HepG2 (cell line): Measurements from ENCODE around the gene HMCN2. TPM values are rescaled to one million over a fixed set of nuclear protein-coding genes. Genes with fewer than 3 reads are reported as not detected.

Source experiments
- AHDC1 ChIP-seq: sonication (generic); formaldehyde crosslinking; IDR thresholded peaks from 2 replicates; pipeline ENCODE4 v1.5.1; 2020; ENCODE audit warnings: mild to moderate bottlenecking, missing genetic modification reagents, borderline replicate concordance
- BHLHE40 ChIP-seq: IDR thresholded peaks from 2 replicates; pipeline ENCODE4 v1.6.1; 2011; ENCODE audit warnings: low read length, improper control_type of control experiment
- DNMT3B ChIP-seq: conservative IDR thresholded peaks from 2 replicates; pipeline ENCODE4 v1.6.1; 2016; ENCODE audit warnings: missing biosample characterization, control low read depth
- DPF2 ChIP-seq: sonication (generic); formaldehyde crosslinking; IDR thresholded peaks from 2 replicates; pipeline ENCODE4 v1.4.0; 2020; ENCODE audit warnings: mild to moderate bottlenecking, low read depth, missing genetic modification reagents, borderline replicate concordance
- GTF2F1 ChIP-seq: fragments of 150-350 bp; IDR thresholded peaks from 2 replicates; pipeline ENCODE4 v1.6.1; 2014; ENCODE audit warnings: low read length
- HES4 ChIP-seq: sonication (generic); formaldehyde crosslinking; IDR thresholded peaks from 2 replicates; pipeline ENCODE4 v1.9.0; 2021; ENCODE audit warnings: mild to moderate bottlenecking, missing genetic modification reagents, borderline replicate concordance
- IRF2 ChIP-seq: IDR thresholded peaks from 2 replicates; pipeline ENCODE4 v1.6.1; 2018; ENCODE audit warnings: missing genetic modification reagents, missing compliant biosample characterization
- JDP2 ChIP-seq: sonication (generic); formaldehyde crosslinking; IDR thresholded peaks from 2 replicates; pipeline ENCODE4 v1.8.1; 2022; ENCODE audit warnings: missing genetic modification reagents, borderline replicate concordance
- KLF11 ChIP-seq: IDR thresholded peaks from 2 replicates; pipeline ENCODE4 v1.6.1; 2016; ENCODE audit warnings: missing compliant biosample characterization
- NAIF1 ChIP-seq: sonication (generic); formaldehyde crosslinking; IDR thresholded peaks from 2 replicates; pipeline ENCODE4 v1.5.0; 2020; ENCODE audit warnings: mild to moderate bottlenecking, missing genetic modification reagents, borderline replicate concordance
- NCOA2 ChIP-seq: sonication (generic); formaldehyde crosslinking; IDR thresholded peaks from 2 replicates; pipeline ENCODE4 v1.8.0; 2022; ENCODE audit warnings: inconsistent platforms
- RBM39 ChIP-seq: fragments of 200-400 bp; formaldehyde crosslinking; IDR thresholded peaks from one replicate; pipeline ENCODE4 v1.6.1; 2018; ENCODE audit warnings: antibody characterized with exemption, mild to moderate bottlenecking, low read depth, low read length; ENCODE audit not compliant: poor library complexity, severe bottlenecking
- RCOR2 ChIP-seq: IDR thresholded peaks from 2 replicates; pipeline ENCODE4 v1.6.1; 2016; ENCODE audit warnings: missing biosample characterization, missing genetic modification reagents
- RFX3 ChIP-seq: IDR thresholded peaks from 2 replicates; pipeline ENCODE4 v1.6.1; 2016; ENCODE audit warnings: missing biosample characterization, missing genetic modification reagents
- SP140L ChIP-seq: sonication (generic); formaldehyde crosslinking; IDR thresholded peaks from 2 replicates; pipeline ENCODE4 v1.4.0; 2020; ENCODE audit warnings: missing genetic modification reagents, borderline replicate concordance
- ZEB1 ChIP-seq: IDR thresholded peaks from 2 replicates; pipeline ENCODE4 v1.6.1; 2012; ENCODE audit warnings: mild to moderate bottlenecking, low read depth, inconsistent platforms; ENCODE audit not compliant: insufficient replicate concordance
- ZNF432 ChIP-seq: sonication (generic); formaldehyde crosslinking; IDR thresholded peaks from 2 replicates; pipeline ENCODE4 v1.5.0; 2020; ENCODE audit warnings: missing genetic modification reagents, mild to moderate bottlenecking, borderline replicate concordance
- ZNF460 ChIP-seq: sonication (generic); formaldehyde crosslinking; IDR thresholded peaks from 2 replicates; pipeline ENCODE4 v1.5.1; 2020; ENCODE audit warnings: missing genetic modification reagents, mild to moderate bottlenecking, borderline replicate concordance
- ZNF576 ChIP-seq: sonication (generic); formaldehyde crosslinking; IDR thresholded peaks from 2 replicates; pipeline ENCODE4 v1.4.0; 2020; ENCODE audit warnings: mild to moderate bottlenecking, missing genetic modification reagents
- ZNF883 ChIP-seq: sonication (generic); formaldehyde crosslinking; IDR thresholded peaks from 2 replicates; pipeline ENCODE4 v1.5.1; 2020; ENCODE audit warnings: mild to moderate bottlenecking, missing genetic modification reagents; ENCODE audit errors: not compliant biosample characterization
- ZSCAN5A ChIP-seq: sonication (generic); formaldehyde crosslinking; IDR thresholded peaks from 2 replicates; pipeline ENCODE4 v1.8.0; 2022; ENCODE audit warnings: mild to moderate bottlenecking, missing genetic modification reagents, borderline replicate concordance
- polyA plus RNA-seq, 8 experiments: library from polyadenylated mRNA; depleted of rRNA in 3 of 8; stranded (reverse) in 7 of 8; unstranded in 1 of 8; fragments of >200 nt; fragmentation: Illumina TruSeq in 4 of 8; extraction: Trizol in 4 of 8; gene quantifications; 2 replicates each; pipeline versions ENCODE4 v1.2.1 to v1.2.3, GENCODE V29; 2011 to 2016; ENCODE audit warnings: low read depth in 4 of 8, missing spikeins in 1 of 8, mixed read lengths in 1 of 8; ENCODE audit not compliant: insufficient read depth in 1 of 8
- total RNA-seq, 5 experiments: library from RNA; depleted of rRNA; stranded (reverse); fragments of >200 nt; fragmentation: Illumina TruSeq; extraction: Trizol; gene quantifications; 2 replicates each; pipeline ENCODE4 v1.2.3, GENCODE V29; 2016; ENCODE audit warnings: low read depth in 1 of 5

HMCN2 gene
- total and polyA plus RNA-seq, 2 of the 13 experiments (the other 11 are each of a cell fraction or from before 2014, with no cell fraction given) = 0.09 TPM; not detected in 1

- TF ChIP-seq SP140L (CRISPR knock-in tag) (no peak), ZNF460 (CRISPR knock-in tag) (no peak), ZNF576 (no peak), ZSCAN5A (CRISPR knock-in tag) (no peak), AHDC1 (CRISPR knock-in tag) (no peak), GTF2F1 (no peak), NAIF1 (CRISPR knock-in tag) (no peak), KLF11 (CRISPR knock-in tag) (no peak), JDP2 (CRISPR knock-in tag) (no peak), RBM39 (no peak), RCOR2 (CRISPR knock-in tag) (no peak), DPF2 (CRISPR knock-in tag) (no peak), IRF2 (no peak), ZEB1 (no peak), NCOA2 (no peak), BHLHE40 (peak; percentile 58), ZNF432 (no peak), HES4 (CRISPR knock-in tag) (peak; percentile 86; the same call in 1 of the 2 replicates), RFX3 (no peak), DNMT3B (CRISPR knock-in tag) (no peak), ZNF883 (CRISPR knock-in tag) (peak; percentile 25)
Measured at GRCh38 chr9:130433168-130433946, 167.8 kb downstream of the HMCN2 start (continued).
